T-helper 2 cell (primary cell): ENCODE measurements around the gene IL1RL1.

Experiments
- DNase-seq, 5 experiments: peaks; one replicate each; pipeline versions ENCODE4 v3.0.0 to v3.0.0-alpha.2; 2012 to 2022
- total RNA-seq, 2 donors: gene quantifications; one replicate each; lab custom pipeline; 2026; lab: John Stamatoyannopoulos, UW

Gene IL1RL1
- total RNA-seq, result 0.13 to 0.62 reads per million in 2 donors

- DNase-seq, result peak in 1 of 5 experiments; percentile 77
Observed at GRCh38 chr2:102310964-102311640, at the start of gene IL1RL1. Gene IL1RL1 (plus strand): TSS chr2:102311563. CDS start chr2:102338265, 26,702 bp downstream.

- peak in 2 of 5 experiments; percentile 25 to 56 for DNase-seq
Observed at GRCh38 chr2:102262216-102263129, 48.9 kb upstream of the IL1RL1 start.

- no peak for DNase-seq
Observed at GRCh38 chr2:102264952-102265351, 46.4 kb upstream of the IL1RL1 start.

GRCh38 chr2:102266204-102266603, 45.2 kb upstream of the IL1RL1 start:
- DNase-seq, result no peak

DNA sequence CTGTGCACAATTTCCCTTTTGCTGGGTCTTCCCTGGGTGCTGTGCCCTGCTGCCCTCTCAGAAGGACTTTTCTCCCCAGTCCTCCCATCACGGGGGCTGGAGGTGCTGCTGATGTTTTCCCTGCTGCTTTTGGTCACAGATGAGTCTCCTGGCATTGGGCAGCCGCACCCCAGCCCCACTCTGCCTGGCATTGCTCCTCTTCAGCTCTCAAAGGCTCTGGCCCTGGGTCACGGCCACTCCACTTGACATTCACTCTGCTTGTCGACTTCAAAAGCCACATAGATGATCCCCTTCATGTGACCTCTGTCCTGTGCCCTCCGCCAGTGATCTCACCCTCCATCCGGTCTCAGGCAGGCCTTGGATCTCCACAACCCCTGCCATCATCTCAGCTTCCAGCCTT, 43.6 kb upstream of the IL1RL1 start:
- DNase-seq, result no peak

- no peak for DNase-seq
Observed at GRCh38 chr2:102268510-102269199, 42.7 kb upstream of the IL1RL1 start.

DNA sequence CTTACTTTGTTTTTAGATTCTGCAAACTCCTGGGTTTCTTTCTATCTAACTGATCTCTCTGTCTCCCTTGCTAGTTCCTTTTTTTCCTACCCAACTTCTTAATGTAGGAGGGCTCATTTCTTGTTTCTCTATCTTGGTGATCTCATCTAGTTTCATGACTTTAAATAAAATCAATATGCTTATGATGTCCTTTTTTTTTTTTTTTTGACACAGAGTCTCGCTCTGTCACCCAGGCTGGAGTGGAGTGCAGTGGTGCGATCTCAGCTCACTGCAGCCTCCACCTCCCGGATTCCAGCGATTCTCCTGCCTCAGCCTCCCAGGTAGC, 42.2 kb upstream of the IL1RL1 start:
- no peak for DNase-seq

- peak in 1 of 5 experiments; percentile 76 for DNase-seq
Observed at GRCh38 chr2:102271844-102272243, 39.5 kb upstream of the IL1RL1 start.

- no peak for DNase-seq
Observed at GRCh38 chr2:102273619-102274211, 37.6 kb upstream of the IL1RL1 start.

- peak in 2 of 5 experiments; percentile 41 to 81 for DNase-seq
Observed at GRCh38 chr2:102276549-102277201, 34.7 kb upstream of the IL1RL1 start.

DNA sequence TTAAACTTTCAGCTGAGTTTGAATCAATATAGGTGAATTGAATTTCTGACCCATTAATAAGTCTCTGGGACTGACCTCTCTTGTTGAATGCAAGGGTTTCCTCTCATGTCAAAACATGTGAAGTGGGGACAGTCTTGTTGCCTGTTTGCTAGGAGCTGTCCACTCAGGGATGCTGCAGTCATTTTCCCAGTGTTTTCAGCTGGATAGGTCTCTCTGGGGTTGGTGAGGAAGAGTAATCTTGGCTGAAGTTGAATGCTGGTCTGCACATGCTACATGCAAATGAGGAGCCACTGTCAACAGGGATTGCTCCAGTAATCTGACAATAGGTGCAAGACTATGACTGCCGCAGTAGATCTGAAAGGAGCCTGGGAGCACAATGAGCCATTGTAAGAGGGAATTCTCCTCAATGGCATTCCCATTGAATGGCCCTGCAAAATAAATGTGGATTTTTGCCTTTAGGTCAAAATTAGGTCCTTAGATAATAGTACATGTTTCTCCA, 34.1 kb upstream of the IL1RL1 start:
- no peak for DNase-seq

DNA sequence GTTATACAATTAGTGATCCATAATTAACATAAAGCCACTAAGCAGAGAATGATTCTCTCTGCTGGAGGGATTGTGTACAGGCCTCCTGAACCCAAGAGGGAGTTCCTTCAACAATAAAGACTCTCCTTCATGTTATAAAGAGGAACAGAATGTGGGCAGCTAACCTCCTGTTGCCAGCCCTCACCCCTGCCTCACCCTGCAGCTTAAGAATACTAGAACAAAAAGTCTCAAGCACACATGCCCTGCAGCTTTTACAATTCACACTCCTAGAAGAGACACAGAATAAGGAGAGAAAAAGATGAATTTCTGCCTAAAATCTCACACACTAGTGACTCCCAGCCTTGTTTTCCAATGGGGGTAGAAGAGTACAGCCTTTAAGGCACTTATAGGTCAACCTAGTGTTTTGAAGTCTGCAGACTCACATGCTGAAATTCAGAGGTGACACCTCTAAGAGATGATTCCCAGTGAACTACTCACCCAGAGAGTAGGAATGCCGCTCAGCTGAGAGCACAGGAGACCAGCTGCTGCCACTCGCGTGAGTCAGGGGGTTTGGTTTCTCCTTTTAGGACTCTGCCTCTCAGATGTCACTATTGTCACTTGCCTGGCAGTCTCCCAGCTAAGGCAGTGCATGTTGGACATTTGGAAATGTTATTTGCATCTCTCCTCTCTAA, 32.5 kb upstream of the IL1RL1 start:
- DNase-seq, result no peak

DNA sequence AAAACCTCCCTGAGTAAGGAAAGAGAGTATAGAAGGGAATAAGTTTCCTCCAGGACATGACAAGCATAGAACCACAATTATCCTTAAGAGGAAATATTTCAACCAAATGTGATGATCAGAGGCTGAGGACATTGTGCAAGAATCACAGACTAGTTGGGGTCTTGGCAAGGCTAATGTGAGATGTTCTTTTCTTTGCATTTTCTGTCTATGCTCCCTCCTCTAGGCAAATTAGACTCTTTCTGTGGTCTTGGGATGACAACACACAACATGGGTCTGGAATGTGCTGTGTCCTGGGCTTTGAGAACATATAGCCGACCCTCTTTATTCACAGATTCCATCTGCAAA, 32.0 kb upstream of the IL1RL1 start:
- no peak for DNase-seq

DNA sequence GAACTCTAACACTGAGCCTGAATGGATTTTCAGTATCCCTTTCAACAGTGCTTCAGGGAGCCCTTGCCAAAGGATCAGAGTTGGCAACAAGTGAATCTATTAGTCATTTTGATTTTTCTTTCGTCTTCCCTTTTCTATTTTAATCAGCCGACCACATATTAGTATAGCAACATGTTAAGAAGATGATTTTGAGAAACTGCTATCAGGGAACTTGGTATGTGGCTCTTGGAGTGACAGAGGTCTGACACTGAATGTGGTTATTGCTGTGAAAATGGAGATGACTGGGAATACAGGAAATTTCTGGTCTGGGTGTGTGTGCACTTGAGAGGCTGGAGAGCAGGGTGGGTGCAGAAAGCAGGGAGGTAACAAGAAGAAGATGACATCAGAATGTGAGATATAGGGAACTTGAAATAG, 28.7 kb upstream of the IL1RL1 start:
- DNase-seq, result no peak

- no peak for DNase-seq
Observed at GRCh38 chr2:102283996-102284395, 27.4 kb upstream of the IL1RL1 start.

GRCh38 chr2:102284611-102285010, 26.8 kb upstream of the IL1RL1 start:
- no peak for DNase-seq

DNA sequence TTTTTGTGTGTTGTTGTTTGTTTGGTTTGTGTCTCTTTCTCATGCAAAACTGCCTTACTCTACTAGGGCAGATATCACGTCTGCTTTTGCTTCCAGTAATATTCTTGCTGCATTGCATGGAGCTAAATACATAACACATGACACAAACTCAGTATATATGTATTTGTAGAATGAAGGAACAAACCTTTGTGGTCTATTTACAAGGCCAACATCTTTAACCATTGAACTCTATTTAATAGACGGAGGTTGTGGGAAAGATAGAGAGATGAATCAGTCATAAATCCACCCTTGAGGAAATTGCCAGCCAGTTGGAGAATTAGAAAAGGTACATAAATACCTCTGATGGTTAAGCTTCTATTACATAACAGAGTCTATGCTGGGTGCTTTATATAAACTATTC, 26.0 kb upstream of the IL1RL1 start:
- no peak for DNase-seq

- no peak for DNase-seq
Observed at GRCh38 chr2:102286041-102286440, 25.3 kb upstream of the IL1RL1 start.

DNA sequence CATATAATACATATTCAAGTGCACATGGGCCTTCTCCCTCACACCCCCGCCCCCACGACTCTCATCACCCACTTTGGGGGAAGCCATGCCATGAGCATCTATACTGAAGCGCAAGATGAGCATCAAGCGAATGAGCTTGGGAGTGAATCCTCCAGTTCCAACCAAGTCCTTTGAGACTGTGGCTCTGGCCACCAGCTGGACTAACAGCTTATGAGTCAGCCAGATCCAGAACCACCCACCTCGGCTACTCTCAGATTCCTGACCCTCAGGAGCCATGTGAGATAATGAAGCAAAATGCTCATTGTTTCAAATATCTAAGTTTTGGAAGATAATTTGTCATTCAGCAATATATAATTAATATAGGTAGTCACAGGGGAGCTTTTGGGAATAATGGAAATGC, 22.2 kb upstream of the IL1RL1 start:
- no peak for DNase-seq

GRCh38 chr2:102290594-102290993, 20.8 kb upstream of the IL1RL1 start:
- DNase-seq, result no peak

DNA sequence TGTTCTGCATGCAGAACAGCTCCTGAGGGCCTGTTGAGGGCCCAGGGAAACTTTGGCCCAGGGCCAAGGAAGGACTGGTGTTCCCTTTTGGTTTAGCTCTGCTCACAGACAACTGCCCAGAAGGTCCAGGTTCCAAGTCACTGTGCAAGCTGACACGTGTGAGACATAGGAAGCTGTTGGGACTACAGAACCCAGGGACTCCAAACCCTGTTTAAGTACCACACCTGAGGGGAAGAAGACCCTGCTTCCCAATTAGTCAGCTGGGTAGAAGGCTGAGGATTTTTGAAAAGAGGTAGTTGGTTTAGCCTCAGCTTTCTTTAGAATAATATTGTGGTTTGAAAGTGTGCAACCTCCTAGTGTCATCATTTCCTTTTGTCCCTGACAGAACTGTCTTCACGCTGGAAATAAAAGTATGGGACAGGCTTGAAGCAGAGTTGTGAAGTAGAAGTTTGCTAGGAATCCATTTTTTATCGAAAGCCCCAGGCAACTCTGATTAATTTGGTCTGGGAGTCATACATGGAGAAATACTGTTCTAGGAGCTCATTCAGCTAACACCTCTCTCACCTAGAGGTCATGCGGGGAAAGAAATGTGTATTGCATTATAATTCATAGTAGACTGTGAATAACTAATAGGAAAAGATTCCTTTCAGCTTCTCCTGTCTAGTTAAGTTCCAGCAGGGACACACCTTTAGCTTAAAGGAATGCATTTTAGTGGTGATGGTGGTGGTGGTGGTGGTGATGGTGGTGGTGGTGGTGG, 19.9 kb upstream of the IL1RL1 start:
- peak in 1 of 5 experiments; percentile 52 for DNase-seq
